K562 (cell line): Measurements from ENCODE around the gene CLPSL1. TPM values are rescaled to one million over a fixed set of nuclear protein-coding genes. Genes with fewer than 3 reads are reported as not detected.

Experiments
- HDAC1 ChIP-seq, 2 experiments: fragments of 450-650 bp; IDR thresholded peaks; 2 replicates each; pipeline ENCODE4 v1.6.1; 2016 to 2017; ENCODE audit warnings: inconsistent platforms in 1 of 2, mild to moderate bottlenecking in 1 of 2, moderate library complexity in 1 of 2
- HDGF ChIP-seq: fragments of 450-650 bp; IDR thresholded peaks from 2 replicates; pipeline ENCODE4 v1.6.1; 2016
- IFI16 ChIP-seq: fragments of 250-450 bp; sonication (Bioruptor Pico); IDR thresholded peaks from 2 replicates; pipeline ENCODE4 v2.1.2; 2022; ENCODE audit warnings: mild to moderate bottlenecking, inconsistent platforms
- MED1 ChIP-seq: sonication (generic); formaldehyde crosslinking; IDR thresholded peaks from 2 replicates; pipeline ENCODE4 v1.8.1; 2023; ENCODE audit warnings: missing genetic modification reagents, borderline replicate concordance
- NCOA4 ChIP-seq: fragments of 450-650 bp; IDR thresholded peaks from 2 replicates; pipeline ENCODE4 v1.6.1; 2018; ENCODE audit warnings: mild to moderate bottlenecking; ENCODE audit not compliant: partially characterized antibody
- NFIC ChIP-seq: fragments of 450-650 bp; IDR thresholded peaks from 2 replicates; pipeline ENCODE4 v1.6.1; 2017; ENCODE audit warnings: mild to moderate bottlenecking, inconsistent platforms
- PHF21A ChIP-seq: fragments of 450-650 bp; IDR thresholded peaks from 2 replicates; pipeline ENCODE4 v1.6.1; 2017; ENCODE audit warnings: low read depth, borderline replicate concordance
- SREBF2 ChIP-seq: sonication (generic); formaldehyde crosslinking; IDR thresholded peaks from 2 replicates; pipeline ENCODE4 v1.4.0; 2020; ENCODE audit warnings: mild to moderate bottlenecking, missing genetic modification reagents
- TRIM24 ChIP-seq, 2 experiments: fragments of 450-650 bp; IDR thresholded peaks; 2 replicates each; pipeline ENCODE4 v1.6.1; 2016
- ZNF316 ChIP-seq: fragments of 450-650 bp; IDR thresholded peaks from 2 replicates; pipeline ENCODE4 v1.6.1; 2016
- ZNF41 ChIP-seq: fragments of 250-450 bp; sonication (Bioruptor Pico); conservative IDR thresholded peaks from 2 replicates; pipeline ENCODE4 v1.4.0; 2020; ENCODE audit warnings: mild to moderate bottlenecking
- polyA plus RNA-seq, 8 experiments: library from polyadenylated mRNA; depleted of rRNA in 4 of 8; stranded (reverse) in 5 of 8; unstranded in 3 of 8; fragments of >200 nt; fragmentation: Nextera tagmentation in 2 of 8; fragmentation: Illumina TruSeq in 1 of 8; extraction: Ambion mirVana in 2 of 8; extraction: Trizol in 1 of 8; gene quantifications; 2 replicates each; pipeline versions ENCODE4 v1.2.1 to v1.2.3, GENCODE V29; 2011 to 2014; ENCODE audit warnings: inconsistent platforms in 1 of 8, missing spikeins in 1 of 8
- total RNA-seq, 7 experiments: library from RNA; depleted of rRNA in 6 of 7; stranded (reverse); fragments of >200 nt in 6 of 7; fragmentation: Illumina TruSeq in 2 of 7; extraction: Trizol in 2 of 7; gene quantifications; 2 replicates each; pipeline versions ENCODE4 v1.2.1 to v1.2.3, GENCODE V29; 2011 to 2021; ENCODE audit warnings: low replicate concordance in 1 of 7
- TF ChIP-seq, protein P1 (sequence below): fragments of 200-800 bp; sonication (Bioruptor generic); IDR thresholded peaks from 2 replicates; pipeline ENCODE4 v1.6.1; 2017; ENCODE audit warnings: missing genetic modification characterization, missing compliant biosample characterization
- TF ChIP-seq, protein P2 (sequence below), 2 experiments: fragments of 200-800 bp in 1 of 2; sonication (Bioruptor generic) in 1 of 2; sonication (generic) in 1 of 2; formaldehyde crosslinking in 1 of 2; IDR thresholded peaks in 1 of 2; conservative IDR thresholded peaks in 1 of 2; 2 replicates each; pipeline versions ENCODE4 v1.5.0 to v1.6.1; 2016 to 2020; ENCODE audit warnings: missing compliant biosample characterization in 1 of 2, missing genetic modification characterization in 1 of 2, missing genetic modification reagents in 1 of 2
- TF ChIP-seq, protein P3 (sequence below): sonication (generic); formaldehyde crosslinking; IDR thresholded peaks from 2 replicates; pipeline ENCODE4 v1.8.1; 2022; ENCODE audit warnings: missing genetic modification reagents
- TF ChIP-seq, protein P4 (sequence below): IDR thresholded peaks from 2 replicates; pipeline ENCODE4 v1.6.1; 2011; ENCODE audit warnings: borderline replicate concordance, low read depth, mild to moderate bottlenecking, moderate library complexity, low read length; ENCODE audit not compliant: insufficient read depth, poor library complexity, severe bottlenecking

Gene CLPSL1
- total and polyA plus RNA-seq, 9 of the 15 experiments (the other 6 are each of a cell fraction or from before 2014, with no cell fraction given) = not detected

DNA sequence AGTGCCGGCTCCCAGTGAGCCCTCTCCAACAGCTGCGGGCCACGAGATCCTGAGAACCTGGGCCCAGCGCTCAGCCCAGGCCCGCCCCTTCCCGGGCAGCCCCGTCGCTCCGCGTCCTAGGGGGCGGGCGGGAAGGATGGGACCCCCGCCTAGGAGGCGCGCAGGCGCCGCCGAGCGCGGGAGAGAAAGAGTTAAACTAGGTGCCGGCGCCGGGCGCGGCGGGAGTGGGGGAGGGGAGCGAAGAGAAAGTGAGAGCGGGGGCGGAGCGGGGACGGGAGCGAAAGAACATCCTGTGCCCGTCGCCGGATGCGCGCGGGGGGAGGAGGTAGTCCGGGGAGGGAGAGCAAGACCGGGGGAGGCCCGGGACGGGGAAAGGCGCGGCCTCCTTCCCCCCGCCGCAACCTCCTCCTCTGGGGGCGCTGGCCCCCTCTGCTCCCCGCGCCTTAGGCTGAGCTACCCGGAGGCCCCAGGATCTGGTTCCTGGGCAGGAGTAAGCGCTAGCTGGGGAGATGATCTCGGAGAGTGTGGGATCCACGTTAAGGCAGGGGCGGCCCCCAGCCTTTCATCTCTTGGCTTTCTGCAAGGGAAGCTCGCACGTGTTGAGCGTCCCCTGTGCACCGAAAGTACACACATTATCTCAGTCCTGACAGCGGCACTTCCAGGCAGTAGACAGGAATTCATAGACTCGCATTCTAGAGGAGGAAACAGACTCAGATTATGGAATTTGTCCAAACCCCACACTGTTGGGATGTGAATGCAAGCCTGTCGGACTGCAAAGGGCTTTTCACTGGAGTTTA is 48.9 kb upstream of the CLPSL1 start (continued):
- no peak for TF ChIP-seq ZNF41 (CRISPR knock-in tag)
- TF ChIP-seq TRIM24 (IDR thresholded peaks at IDR 0.05) = peak; percentile 69 to 79
- no peak for TF ChIP-seq HDGF
- TF ChIP-seq ZNF316 = no peak
- no peak for TF ChIP-seq IFI16 (CRISPR knock-in tag)
- TF ChIP-seq, protein P1, sequence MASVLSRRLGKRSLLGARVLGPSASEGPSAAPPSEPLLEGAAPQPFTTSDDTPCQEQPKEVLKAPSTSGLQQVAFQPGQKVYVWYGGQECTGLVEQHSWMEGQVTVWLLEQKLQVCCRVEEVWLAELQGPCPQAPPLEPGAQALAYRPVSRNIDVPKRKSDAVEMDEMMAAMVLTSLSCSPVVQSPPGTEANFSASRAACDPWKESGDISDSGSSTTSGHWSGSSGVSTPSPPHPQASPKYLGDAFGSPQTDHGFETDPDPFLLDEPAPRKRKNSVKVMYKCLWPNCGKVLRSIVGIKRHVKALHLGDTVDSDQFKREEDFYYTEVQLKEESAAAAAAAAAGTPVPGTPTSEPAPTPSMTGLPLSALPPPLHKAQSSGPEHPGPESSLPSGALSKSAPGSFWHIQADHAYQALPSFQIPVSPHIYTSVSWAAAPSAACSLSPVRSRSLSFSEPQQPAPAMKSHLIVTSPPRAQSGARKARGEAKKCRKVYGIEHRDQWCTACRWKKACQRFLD = peak; percentile 92
- no peak for TF ChIP-seq NCOA4
- no peak for TF ChIP-seq SREBF2 (CRISPR knock-in tag)
- peak in 1 of 2 experiments; percentile 90; a peak in 2 of 4 replicates for TF ChIP-seq HDAC1 (IDR thresholded peaks at IDR 0.05)
- TF ChIP-seq, protein P2, sequence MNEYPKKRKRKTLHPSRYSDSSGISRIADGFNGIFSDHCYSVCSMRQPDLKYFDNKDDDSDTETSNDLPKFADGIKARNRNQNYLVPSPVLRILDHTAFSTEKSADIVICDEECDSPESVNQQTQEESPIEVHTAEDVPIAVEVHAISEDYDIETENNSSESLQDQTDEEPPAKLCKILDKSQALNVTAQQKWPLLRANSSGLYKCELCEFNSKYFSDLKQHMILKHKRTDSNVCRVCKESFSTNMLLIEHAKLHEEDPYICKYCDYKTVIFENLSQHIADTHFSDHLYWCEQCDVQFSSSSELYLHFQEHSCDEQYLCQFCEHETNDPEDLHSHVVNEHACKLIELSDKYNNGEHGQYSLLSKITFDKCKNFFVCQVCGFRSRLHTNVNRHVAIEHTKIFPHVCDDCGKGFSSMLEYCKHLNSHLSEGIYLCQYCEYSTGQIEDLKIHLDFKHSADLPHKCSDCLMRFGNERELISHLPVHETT (CRISPR knock-in tag; conservative IDR thresholded peaks at IDR 0.05 in 1 of 2, IDR thresholded peaks at IDR 0.05 in 1 of 2) = peak in 1 of 2 experiments; percentile 88; a peak in 2 of 4 replicates
- TF ChIP-seq, protein P3, sequence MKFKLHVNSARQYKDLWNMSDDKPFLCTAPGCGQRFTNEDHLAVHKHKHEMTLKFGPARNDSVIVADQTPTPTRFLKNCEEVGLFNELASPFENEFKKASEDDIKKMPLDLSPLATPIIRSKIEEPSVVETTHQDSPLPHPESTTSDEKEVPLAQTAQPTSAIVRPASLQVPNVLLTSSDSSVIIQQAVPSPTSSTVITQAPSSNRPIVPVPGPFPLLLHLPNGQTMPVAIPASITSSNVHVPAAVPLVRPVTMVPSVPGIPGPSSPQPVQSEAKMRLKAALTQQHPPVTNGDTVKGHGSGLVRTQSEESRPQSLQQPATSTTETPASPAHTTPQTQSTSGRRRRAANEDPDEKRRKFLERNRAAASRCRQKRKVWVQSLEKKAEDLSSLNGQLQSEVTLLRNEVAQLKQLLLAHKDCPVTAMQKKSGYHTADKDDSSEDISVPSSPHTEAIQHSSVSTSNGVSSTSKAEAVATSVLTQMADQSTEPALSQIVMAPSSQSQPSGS (CRISPR knock-in tag) = no peak
- TF ChIP-seq, protein P4, sequence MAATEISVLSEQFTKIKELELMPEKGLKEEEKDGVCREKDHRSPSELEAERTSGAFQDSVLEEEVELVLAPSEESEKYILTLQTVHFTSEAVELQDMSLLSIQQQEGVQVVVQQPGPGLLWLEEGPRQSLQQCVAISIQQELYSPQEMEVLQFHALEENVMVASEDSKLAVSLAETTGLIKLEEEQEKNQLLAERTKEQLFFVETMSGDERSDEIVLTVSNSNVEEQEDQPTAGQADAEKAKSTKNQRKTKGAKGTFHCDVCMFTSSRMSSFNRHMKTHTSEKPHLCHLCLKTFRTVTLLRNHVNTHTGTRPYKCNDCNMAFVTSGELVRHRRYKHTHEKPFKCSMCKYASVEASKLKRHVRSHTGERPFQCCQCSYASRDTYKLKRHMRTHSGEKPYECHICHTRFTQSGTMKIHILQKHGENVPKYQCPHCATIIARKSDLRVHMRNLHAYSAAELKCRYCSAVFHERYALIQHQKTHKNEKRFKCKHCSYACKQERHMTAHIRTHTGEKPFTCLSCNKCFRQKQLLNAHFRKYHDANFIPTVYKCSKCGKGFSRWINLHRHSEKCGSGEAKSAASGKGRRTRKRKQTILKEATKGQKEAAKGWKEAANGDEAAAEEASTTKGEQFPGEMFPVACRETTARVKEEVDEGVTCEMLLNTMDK = no peak
- TF ChIP-seq NFIC = peak; percentile 49
- no peak for TF ChIP-seq MED1 (CRISPR knock-in tag)
- TF ChIP-seq PHF21A = peak; percentile 84; the same call in 1 of the 2 replicates
